Breast epithelium (tissue), 4 donors: ENCODE data around the gene RAB7A. TPM values are rescaled to one million over a fixed set of nuclear protein-coding genes. Genes with fewer than 3 reads are reported as not detected.
A peak's percentile ranks its signal among the peaks of the same experiment; 100 is the strongest.

Source experiments
- DNase-seq, 2 donors: peaks; one replicate each; pipeline ENCODE4 v3.0.0-alpha.2; 2019; ENCODE audit warnings: low spot score in 2 of 2
- H3K27ac ChIP-seq, 2 donors: fragments of 200-600 bp; sonication (generic) in 1 of 2; one replicate each; pipeline ENCODE4 v1.5.1; 2016 to 2019; ENCODE audit warnings: mild to moderate bottlenecking in 1 of 2
- H3K27me3 ChIP-seq, 2 donors: fragments of 200-600 bp; sonication (generic) in 1 of 2; one replicate each; pipeline versions ENCODE4 v1.5.1 to v1.6.0; 2017 to 2019; ENCODE audit warnings: control low read depth in 1 of 2, mild to moderate bottlenecking in 1 of 2
- H3K36me3 ChIP-seq: fragments of 200-600 bp; one replicate; pipeline ENCODE4 v1.5.1; 2019
- H3K4me1 ChIP-seq, 2 donors: fragments of 200-600 bp; sonication (generic); one replicate each; pipeline ENCODE4 v1.5.1; 2016 to 2019; ENCODE audit warnings: control low read depth in 1 of 2
- H3K4me3 ChIP-seq, 3 donors: fragments of 200-600 bp; sonication (generic); 1 replicate in 2 of 3; 2 replicates in 1 of 3; pipeline ENCODE4 v1.5.1; 2016 to 2019; ENCODE audit warnings: mild to moderate bottlenecking in 3 of 3, moderate library complexity in 2 of 3
- H3K9me3 ChIP-seq, 2 donors: fragments of 200-600 bp; sonication (generic) in 1 of 2; one replicate each; pipeline ENCODE4 v1.5.1; 2016 to 2019; ENCODE audit warnings: control low read depth in 1 of 2
- POLR2A ChIP-seq: fragments of 450-650 bp; IDR thresholded peaks from one replicate; pipeline ENCODE4 v1.6.1; 2016; ENCODE audit warnings: antibody characterized with exemption, mild to moderate bottlenecking, moderate library complexity
- POLR2AphosphoS5 ChIP-seq, 3 donors: sonication (generic); formaldehyde crosslinking; IDR thresholded peaks; one replicate each; pipeline ENCODE4 v1.6.1; 2017; ENCODE audit warnings: antibody characterized with exemption in 3 of 3
- intact Hi-C: fragments of 100-400 bp; cut with DNase I; formaldehyde crosslinking; loops from one replicate; pipeline ENCODE4 v1.15.1; 2023; ENCODE audit warnings: low total_unique reads
- total RNA-seq, 3 donors: library from RNA; depleted of rRNA; stranded (reverse); fragments of >200 nt; gene quantifications; one replicate each; pipeline ENCODE4 v1.1.0, GENCODE V29; 2016
- TF ChIP-seq, protein P1 (sequence below), 3 donors: fragments of 450-650 bp; IDR thresholded peaks; one replicate each; pipeline ENCODE4 v1.5.1; 2016 to 2017; ENCODE audit warnings: antibody characterized with exemption in 3 of 3, mild to moderate bottlenecking in 3 of 3, moderate library complexity in 3 of 3

Gene RAB7A
- total RNA-seq, 3 donors from 2014 or later: 105 to 114 (median 110) TPM

GRCh38 chr3:128813097-128813496, 87.1 kb downstream of the RAB7A start:
- peaks cover 6% of the 10 kb centered on the region for H3K36me3 ChIP-seq
- H3K27me3 ChIP-seq: no peaks in the 10 kb centered on the region
- peak overlapping the region in 1 of 2 donors; percentile 30 for H3K27ac ChIP-seq
- no peaks in the 10 kb centered on the region for H3K9me3 ChIP-seq
- TF ChIP-seq POLR2A: no peak
- TF ChIP-seq, protein P1, sequence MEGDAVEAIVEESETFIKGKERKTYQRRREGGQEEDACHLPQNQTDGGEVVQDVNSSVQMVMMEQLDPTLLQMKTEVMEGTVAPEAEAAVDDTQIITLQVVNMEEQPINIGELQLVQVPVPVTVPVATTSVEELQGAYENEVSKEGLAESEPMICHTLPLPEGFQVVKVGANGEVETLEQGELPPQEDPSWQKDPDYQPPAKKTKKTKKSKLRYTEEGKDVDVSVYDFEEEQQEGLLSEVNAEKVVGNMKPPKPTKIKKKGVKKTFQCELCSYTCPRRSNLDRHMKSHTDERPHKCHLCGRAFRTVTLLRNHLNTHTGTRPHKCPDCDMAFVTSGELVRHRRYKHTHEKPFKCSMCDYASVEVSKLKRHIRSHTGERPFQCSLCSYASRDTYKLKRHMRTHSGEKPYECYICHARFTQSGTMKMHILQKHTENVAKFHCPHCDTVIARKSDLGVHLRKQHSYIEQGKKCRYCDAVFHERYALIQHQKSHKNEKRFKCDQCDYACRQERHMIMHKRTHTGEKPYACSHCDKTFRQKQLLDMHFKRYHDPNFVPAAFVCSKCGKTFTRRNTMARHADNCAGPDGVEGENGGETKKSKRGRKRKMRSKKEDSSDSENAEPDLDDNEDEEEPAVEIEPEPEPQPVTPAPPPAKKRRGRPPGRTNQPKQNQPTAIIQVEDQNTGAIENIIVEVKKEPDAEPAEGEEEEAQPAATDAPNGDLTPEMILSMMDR (IDR thresholded peaks at IDR 0.05): no peak
- no peak for TF ChIP-seq POLR2AphosphoS5 (IDR thresholded peaks at IDR 0.05)
- intact Hi-C loops: no loop called here
- H3K4me1 ChIP-seq: no peaks in the 10 kb centered on the region
- DNase-seq: no peak
- no peak overlapping the region for H3K4me3 ChIP-seq

GRCh38 chr3:128814060-128814459, 88.1 kb downstream of the RAB7A start:
- no peak for DNase-seq
- intact Hi-C loops: no loop called here
- TF ChIP-seq POLR2AphosphoS5 (IDR thresholded peaks at IDR 0.05) (no peak), POLR2A (no peak)
- TF ChIP-seq, protein P1 (IDR thresholded peaks at IDR 0.05): no peak
- Histone ChIP-seq H3K27me3 (no peaks in the 10 kb centered on the region), H3K4me1 (no peaks in the 10 kb centered on the region), H3K9me3 (no peaks in the 10 kb centered on the region), H3K36me3 (peaks cover 6% of the 10 kb centered on the region), H3K4me3 (no peak overlapping the region), H3K27ac (no peak overlapping the region)

- TF ChIP-seq POLR2AphosphoS5 (IDR thresholded peaks at IDR 0.05) (no peak), POLR2A (no peak)
- TF ChIP-seq, protein P1 (IDR thresholded peaks at IDR 0.05): no peak
- no peaks in the 10 kb centered on the region for H3K9me3 ChIP-seq
- H3K4me1 ChIP-seq: no peaks in the 10 kb centered on the region
- H3K4me3 ChIP-seq: no peak overlapping the region
- peaks cover 6% of the 10 kb centered on the region for H3K36me3 ChIP-seq
- DNase-seq: no peak
- H3K27me3 ChIP-seq: no peaks in the 10 kb centered on the region
- intact Hi-C loops: no loop called here
- no peak overlapping the region for H3K27ac ChIP-seq
These were observed 88.7 kb downstream of the RAB7A start for GRCh38 chr3:128814519-128815317.

DNA sequence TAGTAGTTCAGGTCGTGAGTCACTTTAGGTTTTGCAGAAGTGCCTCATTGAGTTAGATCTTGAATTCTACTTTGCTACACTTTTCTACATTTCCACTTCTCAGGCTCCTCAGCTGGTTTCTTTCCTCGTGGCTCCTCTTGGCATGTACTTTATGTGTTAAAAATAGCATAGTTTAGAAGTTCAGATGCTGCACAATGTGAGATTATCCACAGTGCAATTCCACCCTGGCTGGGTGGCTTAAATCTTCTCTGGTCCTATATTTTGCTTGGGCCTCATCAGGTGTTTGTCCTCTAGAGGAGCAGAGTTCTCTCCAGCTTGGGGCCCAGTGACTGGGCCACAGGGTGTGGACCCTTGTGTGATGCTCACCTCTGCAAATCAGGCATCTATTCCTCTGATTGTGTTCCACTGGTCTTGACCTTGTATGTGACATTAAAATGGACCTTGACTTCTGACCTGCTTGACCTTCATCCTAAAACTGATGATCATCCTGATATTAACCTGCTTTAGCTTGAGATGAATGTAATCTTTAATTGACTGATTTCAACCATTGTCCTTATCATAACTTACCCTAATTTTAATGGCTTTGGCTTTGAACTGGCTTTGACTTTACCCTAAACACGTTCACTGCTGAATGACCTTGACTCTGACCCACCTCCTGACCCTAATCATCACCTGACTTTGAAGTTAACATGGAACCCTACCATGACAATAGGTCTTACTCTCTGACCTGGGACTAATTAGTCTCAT, 89.5 kb downstream of the RAB7A start:
- no peaks in the 10 kb centered on the region for H3K27me3 ChIP-seq
- H3K4me1 ChIP-seq: no peaks in the 10 kb centered on the region
- peaks cover 6% of the 10 kb centered on the region for H3K36me3 ChIP-seq
- intact Hi-C loops: no loop called here
- H3K9me3 ChIP-seq: no peaks in the 10 kb centered on the region
- H3K4me3 ChIP-seq: no peak overlapping the region
- TF ChIP-seq, protein P1 (IDR thresholded peaks at IDR 0.05): no peak
- TF ChIP-seq POLR2AphosphoS5 (IDR thresholded peaks at IDR 0.05) (no peak), POLR2A (no peak)
- no peak overlapping the region for H3K27ac ChIP-seq
- no peak for DNase-seq
